ENCODE data around the gene PPP1R13L. TPM values are rescaled to one million over a fixed set of nuclear protein-coding genes. Genes with fewer than 3 reads are reported as not detected.

PPP1R13L gene
- total RNA-seq, 4 donors from 2014 or later, result 4.0 to 10.7 (median 4.2) TPM

- TF ChIP-seq CTCF (IDR thresholded peaks at IDR 0.05; ENCODE audit: low read depth), result no peak
These were observed 59.4 kb downstream of the PPP1R13L start for GRCh38 chr19:45345506-45345860.

GRCh38 chr19:45344621-45345505 is 60.0 kb downstream of the PPP1R13L start:
- no peak for TF ChIP-seq CTCF (IDR thresholded peaks at IDR 0.05; ENCODE audit: low read depth)

DNA sequence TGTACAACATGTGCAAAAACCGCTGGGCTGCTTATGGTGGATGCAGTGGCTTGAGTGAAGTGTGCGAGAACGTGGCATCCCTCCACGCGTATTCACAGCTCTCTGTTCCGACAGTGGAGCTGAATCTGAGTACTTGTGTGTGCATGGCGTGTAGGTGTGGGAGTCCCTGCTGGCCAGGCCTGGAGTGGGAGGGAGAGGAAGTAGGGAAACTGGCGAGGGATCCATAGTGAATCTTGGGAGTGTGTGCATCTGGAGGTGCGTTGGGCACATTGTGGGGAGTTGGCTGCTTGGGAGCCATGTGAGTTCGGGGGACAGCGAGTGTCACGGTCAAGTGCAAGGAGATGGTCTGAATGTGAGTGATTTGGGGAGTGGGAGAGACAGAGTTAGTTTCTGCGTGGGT is 62.0 kb downstream of the PPP1R13L start:
- no peak for TF ChIP-seq CTCF (IDR thresholded peaks at IDR 0.05; ENCODE audit: low read depth)

DNA sequence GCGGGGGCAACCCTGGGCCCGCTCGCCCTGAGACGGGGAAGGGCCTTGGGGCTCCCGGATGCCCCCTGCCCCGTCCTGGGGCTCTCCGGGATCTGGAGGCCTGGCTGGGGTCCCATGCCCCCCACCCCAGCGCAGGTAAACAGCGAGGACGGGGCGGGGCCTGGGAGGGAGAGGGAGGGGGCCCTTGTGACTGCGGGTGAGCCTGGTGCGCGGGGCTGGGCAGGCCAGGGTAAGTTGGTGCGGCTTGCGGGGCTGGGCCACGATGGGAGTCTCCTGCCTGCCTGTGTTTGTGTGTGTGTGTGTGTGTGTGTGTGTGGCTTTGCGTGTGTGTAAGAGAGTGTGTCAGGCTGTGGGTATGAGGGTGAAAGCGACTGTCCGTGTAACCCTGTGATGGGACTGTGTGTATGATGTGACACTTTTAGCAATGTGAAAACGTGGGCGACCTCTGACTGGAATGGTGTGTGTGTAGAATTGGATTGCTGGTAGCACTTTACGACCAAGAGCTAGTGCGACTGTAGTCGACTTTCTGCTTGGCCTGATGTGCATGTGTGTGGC is 63.9 kb downstream of the PPP1R13L start:
- TF ChIP-seq CTCF (IDR thresholded peaks at IDR 0.05; ENCODE audit: low read depth), result no peak

- TF ChIP-seq CTCF (IDR thresholded peaks at IDR 0.05; ENCODE audit: low read depth), result no peak
These were observed 64.5 kb downstream of the PPP1R13L start, which contains the start of gene KLC3 for GRCh38 chr19:45340232-45340898. Gene KLC3 (plus strand): TSS chr19:45340750. CDS start chr19:45345542, 4,792 bp downstream.

DNA sequence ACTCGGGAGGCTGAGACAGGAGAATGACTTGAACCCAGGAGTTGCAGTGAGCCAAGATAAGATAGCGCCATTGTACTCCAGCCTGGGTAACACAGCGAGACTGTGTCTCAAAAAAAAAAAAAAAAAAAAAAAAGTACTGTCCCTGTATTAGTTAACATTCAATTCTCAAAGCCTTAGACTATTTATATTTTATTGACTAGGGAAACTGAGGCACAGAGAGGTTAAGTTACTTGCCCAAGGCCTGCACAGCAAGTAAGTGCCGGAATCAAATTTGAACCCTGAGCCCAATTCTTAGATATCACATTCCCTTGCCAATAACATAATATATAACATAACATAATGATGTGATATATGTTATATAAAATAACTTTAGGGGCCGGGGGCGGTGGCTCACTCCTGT is 65.2 kb downstream of the PPP1R13L start:
- TF ChIP-seq CTCF (IDR thresholded peaks at IDR 0.05; ENCODE audit: low read depth), result no peak

DNA sequence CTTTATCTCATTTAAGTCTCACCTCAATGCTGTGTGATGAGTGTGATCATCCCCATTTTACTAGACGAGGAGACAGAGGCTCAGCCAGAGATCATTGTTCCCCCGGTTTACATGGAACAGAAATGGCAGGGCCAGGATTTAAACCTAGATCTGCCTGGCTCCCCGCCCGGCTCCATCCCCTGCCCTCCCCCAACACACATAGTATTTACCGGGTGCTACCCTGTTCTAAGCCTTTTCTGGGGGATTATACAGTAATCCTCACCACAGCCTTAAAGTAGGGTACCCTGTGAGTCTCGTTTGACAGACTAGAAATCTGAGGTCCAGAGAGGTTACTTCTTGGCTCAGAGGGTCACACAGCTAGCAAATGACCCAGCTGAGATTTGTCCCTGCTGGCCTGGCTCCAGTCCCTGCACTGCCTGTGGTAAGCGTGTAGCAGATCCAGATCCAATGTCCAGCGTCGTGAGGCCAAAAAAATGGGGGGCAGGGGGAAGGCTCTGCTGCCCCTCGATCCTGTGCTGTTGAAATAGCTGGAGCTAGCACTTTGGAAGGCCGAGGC is 68.1 kb downstream of the PPP1R13L start:
- no peak for TF ChIP-seq CTCF (IDR thresholded peaks at IDR 0.05; ENCODE audit: low read depth)

Measured in subcutaneous adipose tissue (tissue), 4 donors.